ENCODE measurements around the gene CNTN6.

The CNTN6 gene

GRCh38 chr3:1172644-1173043, 79.8 kb downstream of the CNTN6 start:
- no peak for DNase-seq (ENCODE audit: low read depth)

GRCh38 chr3:1179146-1179545, 86.3 kb downstream of the CNTN6 start:
- no peak for DNase-seq (ENCODE audit: low read depth)

- DNase-seq (ENCODE audit: low read depth) = peak; percentile 60
Measured at GRCh38 chr3:1183320-1184048, 90.7 kb downstream of the CNTN6 start.

GRCh38 chr3:1190569-1190968, 97.7 kb downstream of the CNTN6 start:
- no peak for DNase-seq (ENCODE audit: low read depth)

- no peak for DNase-seq (ENCODE audit: low read depth)
Measured at GRCh38 chr3:1191026-1191425, 98.2 kb downstream of the CNTN6 start.

- peak; percentile 31 for DNase-seq (ENCODE audit: low read depth)
Measured at GRCh38 chr3:1195947-1196346, 103.1 kb downstream of the CNTN6 start.

GRCh38 chr3:1197051-1197450, 104.2 kb downstream of the CNTN6 start:
- no peak for DNase-seq (ENCODE audit: low read depth)

- no peak for DNase-seq (ENCODE audit: low read depth)
Measured at GRCh38 chr3:1200371-1200770, 107.5 kb downstream of the CNTN6 start.

- no peak for DNase-seq (ENCODE audit: low read depth)
Measured at GRCh38 chr3:1207904-1208303, 115.1 kb downstream of the CNTN6 start.

- DNase-seq (ENCODE audit: low read depth) = peak; percentile 30
Measured at GRCh38 chr3:1214933-1215332, 122.1 kb downstream of the CNTN6 start.

- no peak for DNase-seq (ENCODE audit: low read depth)
Measured at GRCh38 chr3:1216856-1217255, 124.0 kb downstream of the CNTN6 start.

GRCh38 chr3:1227111-1227510, 134.3 kb downstream of the CNTN6 start:
- no peak for DNase-seq (ENCODE audit: low read depth)

- DNase-seq (ENCODE audit: low read depth) = no peak
Measured at GRCh38 chr3:1228289-1228688, 135.5 kb downstream of the CNTN6 start.

- no peak for DNase-seq (ENCODE audit: low read depth)
Measured at GRCh38 chr3:1230920-1231319, 138.1 kb downstream of the CNTN6 start.

- no peak for DNase-seq (ENCODE audit: low read depth)
Measured at GRCh38 chr3:1232276-1232675, 139.5 kb downstream of the CNTN6 start.

GRCh38 chr3:1235526-1236120, 142.8 kb downstream of the CNTN6 start:
- no peak for DNase-seq (ENCODE audit: low read depth)

- DNase-seq (ENCODE audit: low read depth) = no peak
Measured at GRCh38 chr3:1251282-1252060, 158.6 kb downstream of the CNTN6 start.

- DNase-seq (ENCODE audit: low read depth) = no peak
Measured at GRCh38 chr3:1252061-1252430, 159.2 kb downstream of the CNTN6 start.

- no peak for DNase-seq (ENCODE audit: low read depth)
Measured at GRCh38 chr3:1262246-1262645, 169.4 kb downstream of the CNTN6 start.

- no peak for DNase-seq (ENCODE audit: low read depth)
Measured at GRCh38 chr3:1263121-1263520, 170.3 kb downstream of the CNTN6 start.

- DNase-seq (ENCODE audit: low read depth) = peak; percentile 10
Measured at GRCh38 chr3:1269808-1270207, 177.0 kb downstream of the CNTN6 start.

GRCh38 chr3:1272546-1273265, 179.9 kb downstream of the CNTN6 start:
- no peak for DNase-seq (ENCODE audit: low read depth)

- no peak for DNase-seq (ENCODE audit: low read depth)
Measured at GRCh38 chr3:1275495-1275894, 182.7 kb downstream of the CNTN6 start.
